CD4-positive, alpha-beta T cell treated with Interleukin-21 for 1 hour (primary cell): ENCODE data around the gene NKD2.

Experiments
- DNase-seq: peaks from one replicate; pipeline ENCODE4 v3.0.0-alpha.2; 2020

NKD2 gene

DNA sequence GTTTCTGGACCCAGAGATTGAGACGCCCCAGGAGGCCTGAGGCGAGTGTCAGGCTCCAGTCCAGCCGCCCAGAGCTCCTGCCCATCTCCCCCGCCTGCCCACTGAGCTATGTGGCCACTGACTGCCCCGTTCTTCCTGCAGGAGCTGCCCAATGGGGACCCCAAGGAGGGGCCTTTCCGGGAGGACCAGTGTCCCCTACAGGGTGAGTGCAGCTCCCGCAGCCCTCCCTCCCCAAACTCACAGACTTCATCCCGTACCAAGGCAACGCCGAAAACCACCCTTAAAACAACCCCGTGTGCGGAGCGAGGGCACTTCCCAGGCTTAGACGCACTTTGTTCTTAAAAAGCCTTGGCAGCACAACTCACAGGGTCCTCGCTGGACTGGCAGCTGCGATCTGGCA lies 23.4 kb downstream of the NKD2 start:
- no peak for DNase-seq

DNA sequence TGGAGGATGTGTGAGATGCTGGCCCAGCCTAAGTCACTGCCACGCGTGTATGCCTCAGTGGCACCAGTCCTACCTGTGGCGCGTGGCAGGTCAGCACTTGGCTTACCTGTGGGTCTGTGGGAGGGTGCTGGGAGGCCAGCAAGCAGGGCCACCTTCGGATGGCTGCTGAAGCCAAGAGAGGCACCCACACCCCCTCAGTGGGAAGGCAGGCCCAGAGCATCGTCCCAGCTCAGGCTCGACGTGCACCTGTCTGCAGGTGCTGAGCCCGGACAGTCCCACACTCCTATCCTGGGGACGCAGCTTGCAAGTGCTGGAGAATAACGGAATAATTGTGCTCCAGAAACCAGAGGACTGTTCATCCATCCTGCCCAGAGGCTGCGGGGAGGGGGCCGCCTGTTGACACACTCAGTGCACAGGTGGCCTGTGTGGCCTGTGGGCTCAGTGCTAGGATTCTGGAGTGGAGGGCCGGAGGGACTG lies 24.0 kb downstream of the NKD2 start:
- DNase-seq = no peak

DNA sequence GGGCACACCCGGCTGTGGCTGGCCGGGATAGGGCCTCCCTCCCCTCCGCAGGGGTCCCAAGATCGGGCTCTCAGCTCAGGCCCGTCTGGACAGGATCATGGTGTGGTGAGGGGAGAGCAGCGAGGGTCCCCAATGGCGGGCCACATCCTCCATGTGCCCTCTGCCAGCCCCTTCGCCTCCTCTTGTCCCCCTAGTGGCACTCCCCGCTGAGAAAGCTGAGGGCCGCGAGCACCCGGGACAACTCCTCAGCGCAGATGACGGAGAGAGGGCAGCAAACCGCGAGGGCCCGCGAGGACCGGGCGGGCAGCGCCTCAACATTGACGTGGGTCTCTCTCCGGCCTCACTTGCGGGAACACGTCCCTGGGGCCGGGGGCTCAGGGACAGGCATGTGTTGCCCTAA lies 24.6 kb downstream of the NKD2 start:
- DNase-seq = no peak

DNA sequence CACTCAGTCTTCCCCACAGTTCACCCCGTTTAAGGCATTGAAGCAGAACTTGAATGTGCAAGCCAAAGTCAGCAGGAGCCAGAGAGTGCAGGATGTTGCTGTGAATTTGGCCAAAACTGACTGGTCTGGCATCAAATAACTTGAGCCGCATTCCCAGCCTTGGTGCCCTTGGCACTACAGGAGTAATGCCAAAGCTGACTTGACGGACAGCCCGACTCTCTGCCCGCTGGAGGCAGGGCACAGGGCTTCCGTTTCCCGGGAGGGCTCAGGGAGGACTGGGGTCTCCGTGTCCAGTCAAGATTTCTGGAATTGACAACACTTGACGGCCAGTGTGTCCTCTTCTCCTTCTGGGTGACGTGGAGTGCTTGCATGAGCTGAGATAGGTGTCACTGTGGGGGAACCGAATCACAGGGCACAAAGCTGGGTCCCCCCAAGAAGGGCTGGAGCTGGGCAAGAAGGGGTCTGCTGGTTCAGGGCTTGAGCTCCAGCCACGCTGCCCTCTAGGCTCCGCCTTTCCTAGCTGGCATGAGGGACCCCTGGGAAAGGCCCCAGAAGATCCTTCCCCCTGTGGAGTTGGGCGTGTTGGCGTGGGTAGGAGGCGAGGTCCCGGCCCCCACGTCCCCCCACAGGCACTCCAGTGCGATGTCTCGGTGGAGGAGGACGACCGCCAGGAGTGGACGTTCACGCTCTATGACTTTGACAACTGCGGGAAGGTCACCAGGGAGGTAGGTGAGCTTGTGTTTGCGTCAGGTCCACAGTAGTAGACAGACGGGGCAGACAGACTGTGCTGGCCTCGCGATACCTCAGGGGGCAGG lies 25.2 kb downstream of the NKD2 start:
- no peak for DNase-seq

DNA sequence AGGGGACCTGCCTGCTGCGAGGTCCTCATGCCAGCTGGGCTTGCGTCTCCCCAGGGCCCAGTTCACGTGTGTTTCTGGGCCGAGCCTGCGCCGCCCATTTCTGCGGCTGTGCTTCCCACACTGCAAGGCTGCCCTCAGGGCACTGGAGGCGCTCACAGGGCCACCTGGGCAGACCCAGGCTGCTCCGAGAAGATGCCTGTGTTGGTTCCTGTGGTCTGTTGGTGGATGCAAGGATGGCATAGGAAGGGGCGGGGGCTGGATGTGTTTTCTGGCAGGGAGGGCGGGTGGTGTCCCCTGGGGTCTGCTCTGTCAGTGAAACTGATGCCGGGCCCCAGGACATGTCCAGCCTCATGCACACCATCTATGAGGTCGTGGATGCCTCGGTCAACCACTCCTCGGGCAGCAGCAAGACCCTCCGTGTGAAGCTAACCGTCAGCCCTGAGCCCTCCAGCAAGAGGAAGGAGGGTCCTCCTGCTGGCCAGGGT lies 25.9 kb downstream of the NKD2 start:
- no peak for DNase-seq

DNA sequence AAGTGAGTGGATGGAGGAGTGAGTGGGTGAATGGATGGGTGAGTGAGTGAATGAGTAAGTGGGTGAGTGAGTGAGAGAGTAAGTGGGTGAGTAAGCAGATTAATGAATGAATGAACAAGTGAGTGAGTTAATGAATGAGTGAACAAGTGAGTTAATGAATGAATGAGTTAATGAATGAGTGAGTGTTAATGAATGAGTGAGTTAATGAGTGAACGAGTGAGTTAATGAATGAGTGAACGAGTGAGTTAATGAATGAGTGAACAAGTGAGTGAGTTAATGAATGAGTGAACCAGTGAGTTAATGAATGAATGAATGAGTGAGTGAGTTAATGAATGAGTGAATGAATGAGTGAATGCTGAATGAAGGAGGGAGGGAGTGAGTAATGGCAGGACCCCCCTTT lies 26.4 kb downstream of the NKD2 start:
- DNase-seq = no peak

DNA sequence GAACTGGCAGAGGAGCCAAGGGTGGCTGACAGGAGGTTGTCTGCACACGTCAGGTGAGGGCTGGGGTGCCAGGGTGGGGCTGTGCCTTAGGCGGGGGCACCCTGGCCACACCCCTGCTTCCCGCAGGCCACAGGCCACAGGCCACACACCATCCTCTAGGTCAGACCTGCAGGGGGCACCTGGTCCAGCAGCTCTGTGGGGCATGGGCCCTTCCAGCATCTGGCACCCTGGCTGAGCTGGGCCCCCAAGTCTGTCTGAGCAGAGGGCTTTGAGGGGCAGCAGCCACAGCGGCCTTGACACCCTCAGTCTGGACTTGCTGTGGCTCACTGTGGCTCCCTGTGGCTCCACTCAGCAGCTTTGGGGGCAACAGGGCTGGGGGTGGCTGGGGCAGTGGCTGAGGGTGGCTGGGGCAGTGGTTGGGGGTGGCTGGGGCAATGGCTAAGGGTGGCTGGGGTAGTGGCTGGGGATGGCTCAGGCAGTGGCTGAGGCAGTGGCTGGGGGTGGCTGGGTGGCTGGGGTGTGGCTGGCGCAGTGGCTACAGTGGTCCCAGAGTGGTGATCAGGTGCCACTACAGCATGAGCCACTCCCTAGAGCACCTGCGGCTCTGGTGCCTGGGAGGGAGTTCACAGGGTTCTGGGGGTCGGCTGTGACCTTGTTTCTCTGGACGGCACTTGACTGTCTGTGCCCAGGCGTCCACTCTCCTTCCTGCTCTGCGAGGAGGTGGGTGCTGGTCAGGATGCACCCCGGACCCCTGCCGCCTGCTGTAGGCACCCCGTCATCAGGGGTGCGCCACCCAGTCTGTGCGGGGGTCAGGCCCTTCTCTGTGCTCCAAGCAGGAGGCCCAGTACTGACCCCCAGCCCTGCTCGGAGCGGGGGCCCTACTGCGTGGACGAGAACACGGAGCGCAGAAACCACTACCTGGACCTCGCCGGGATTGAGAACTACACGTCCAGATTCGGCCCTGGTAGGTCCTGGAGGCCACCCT lies 27.1 kb downstream of the NKD2 start:
- DNase-seq = no peak

DNA sequence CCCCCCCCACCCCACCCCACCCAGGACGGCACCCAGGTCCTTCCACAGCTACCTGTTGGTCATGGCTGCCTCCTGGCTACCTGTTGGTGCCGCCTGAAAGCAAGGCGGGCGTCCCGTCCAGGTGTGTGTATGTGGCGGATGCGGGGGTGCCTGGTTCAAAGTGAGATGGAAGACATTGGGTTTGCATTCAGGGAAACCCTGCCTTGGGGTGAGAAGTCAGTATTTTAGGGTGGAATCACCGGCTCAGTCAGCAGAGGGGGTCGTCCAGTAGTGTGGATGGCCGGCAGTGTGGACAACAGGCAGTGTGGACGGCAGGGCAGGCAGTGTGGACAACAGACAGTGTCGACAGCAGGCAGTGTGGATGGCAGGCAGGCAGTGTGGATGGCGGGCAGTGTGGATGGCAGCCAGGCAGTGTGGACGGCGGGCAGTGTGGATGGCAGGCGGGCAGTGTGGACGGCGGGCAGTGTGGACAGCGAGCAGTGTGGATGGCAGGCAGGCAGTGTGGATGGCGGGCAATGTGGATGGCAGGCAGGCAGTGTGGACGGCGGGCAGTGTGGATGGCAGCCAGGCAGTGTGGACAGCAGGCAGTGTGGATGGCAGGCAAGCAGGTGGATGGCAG lies 28.0 kb downstream of the NKD2 start:
- no peak for DNase-seq

DNA sequence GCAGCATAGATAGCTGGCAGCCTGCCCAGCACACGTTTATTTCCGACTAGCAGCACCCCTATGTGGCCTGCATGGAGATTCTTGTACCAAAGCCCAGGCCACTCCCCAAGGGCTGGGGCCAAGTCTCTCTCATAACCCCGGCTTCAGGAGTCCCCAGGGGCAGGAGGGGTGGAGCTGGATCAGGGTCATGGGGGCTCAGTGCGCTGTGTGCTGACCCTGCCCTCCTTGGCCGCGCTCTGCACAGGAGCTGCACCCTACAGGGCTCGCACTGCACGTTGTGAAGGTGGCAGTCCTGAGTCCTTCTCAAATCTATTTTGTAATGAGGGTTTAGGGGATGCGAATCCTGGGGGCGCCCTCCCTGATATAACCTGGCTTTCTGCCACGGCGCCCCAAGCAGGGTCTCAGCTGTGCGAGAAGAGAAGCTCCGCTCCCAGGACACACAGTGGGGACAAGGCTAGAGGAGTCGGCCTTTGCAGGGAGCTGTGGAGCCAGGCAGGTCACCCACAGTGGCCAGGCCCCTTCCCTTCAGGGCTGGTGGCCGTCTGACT lies 28.6 kb downstream of the NKD2 start:
- no peak for DNase-seq

DNA sequence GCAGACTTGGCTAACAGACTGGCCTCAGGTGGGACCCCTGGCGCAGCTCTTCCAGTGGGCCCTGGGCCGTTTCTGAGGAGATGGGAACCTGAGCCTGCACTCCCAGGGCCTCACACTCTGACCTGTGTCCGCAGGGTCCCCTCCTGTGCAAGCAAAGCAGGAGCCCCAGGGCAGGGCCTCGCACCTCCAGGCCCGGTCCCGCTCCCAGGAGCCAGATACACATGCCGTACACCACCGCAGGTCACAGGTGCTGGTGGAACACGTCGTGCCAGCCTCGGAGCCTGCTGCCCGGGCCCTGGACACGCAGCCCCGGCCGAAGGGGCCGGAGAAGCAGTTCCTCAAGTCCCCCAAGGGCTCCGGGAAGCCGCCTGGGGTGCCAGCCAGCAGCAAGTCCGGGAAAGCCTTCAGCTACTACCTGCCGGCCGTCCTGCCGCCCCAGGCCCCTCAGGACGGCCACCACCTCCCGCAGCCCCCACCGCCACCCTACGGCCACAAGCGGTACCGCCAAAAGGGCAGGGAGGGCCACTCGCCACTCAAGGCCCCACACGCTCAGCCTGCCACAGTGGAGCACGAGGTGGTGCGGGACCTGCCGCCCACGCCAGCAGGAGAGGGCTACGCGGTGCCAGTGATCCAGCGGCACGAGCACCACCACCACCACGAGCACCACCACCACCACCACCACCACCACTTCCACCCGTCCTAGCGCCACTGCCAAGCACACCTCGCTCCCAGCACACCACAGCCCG lies 29.2 kb downstream of the NKD2 start:
- DNase-seq = no peak

DNA sequence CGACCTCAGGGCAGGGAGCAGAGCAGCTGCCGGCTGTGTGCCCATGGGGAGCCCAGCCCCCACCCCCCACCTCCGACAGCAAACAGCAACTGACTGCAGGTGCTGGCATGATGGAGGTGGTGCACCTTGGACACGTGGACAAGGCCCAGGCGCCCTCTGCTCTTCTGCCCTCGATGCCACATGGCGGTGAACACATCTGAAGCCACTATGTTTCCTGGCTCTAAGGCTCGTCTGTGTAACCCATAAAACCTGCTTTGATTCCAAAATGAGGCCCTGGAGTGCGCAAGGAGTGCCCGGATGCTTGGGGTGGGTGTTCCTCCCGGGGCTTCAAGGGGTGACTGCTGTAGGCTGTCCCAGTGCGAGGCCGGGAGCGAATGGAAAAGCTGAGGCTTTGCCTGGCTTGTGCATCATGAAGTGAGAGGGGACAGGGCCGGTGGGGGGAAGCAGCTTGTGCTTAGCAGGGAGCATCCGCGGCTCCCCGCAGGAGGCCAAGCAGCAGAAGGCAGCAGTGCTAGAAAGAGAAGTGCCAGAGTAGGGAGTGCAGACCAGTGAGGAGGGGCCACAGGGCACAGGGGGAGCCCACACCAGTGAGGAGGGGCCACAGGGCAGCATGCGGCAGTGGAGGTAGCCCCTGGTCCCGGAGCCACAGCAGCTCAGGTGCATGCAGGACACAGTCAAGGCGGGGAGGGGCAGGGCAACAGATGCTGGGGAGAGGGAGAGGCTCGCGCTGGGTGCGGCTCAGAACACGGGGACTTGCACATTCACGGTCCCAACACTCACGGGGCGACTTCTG lies 30.0 kb downstream of the NKD2 start:
- no peak for DNase-seq

DNA sequence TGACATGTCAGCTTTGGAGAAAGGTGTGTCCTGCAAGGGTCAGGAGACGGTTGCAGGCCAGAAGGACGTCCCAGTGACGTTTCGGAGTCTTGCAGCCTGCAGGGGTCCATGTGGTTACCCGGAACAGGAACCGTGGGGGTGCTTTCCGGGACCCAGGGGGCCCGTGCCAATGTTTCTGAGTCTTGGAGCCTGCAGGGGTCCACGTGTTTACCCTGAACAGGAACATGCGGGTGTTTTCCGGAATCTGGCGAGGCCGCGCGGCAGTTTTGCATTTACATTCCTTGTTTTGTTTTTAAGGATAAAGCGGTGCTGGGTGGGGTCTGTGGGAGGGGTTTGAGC lies 30.6 kb downstream of the NKD2 start:
- no peak for DNase-seq

DNA sequence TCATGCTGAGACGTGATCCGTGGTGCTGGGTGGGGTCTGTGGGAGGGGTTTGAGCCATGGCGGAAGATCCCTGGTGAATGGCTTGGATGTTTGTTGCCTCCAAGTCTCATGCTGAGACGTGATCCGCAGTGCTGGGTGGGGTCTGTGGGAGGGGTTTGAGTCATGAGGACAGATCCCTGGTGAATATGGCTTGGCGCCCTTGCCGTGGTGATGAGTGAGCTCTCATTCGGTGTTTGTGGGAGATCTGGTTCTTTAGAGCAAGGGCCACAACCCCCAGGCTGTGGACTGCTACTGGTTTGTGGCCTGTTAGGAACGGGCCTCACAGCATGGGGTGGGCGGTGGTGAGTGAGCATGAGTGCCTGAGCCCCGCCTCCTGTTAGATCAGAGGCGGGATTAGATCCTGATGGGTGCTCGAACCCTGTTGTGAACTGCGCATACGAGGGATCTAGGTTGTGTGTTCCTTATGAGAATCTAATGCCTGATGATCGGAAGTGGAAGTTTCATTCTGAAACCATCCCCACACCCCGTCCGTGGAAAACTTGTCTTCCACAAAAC lies 31.2 kb downstream of the NKD2 start:
- no peak for DNase-seq

DNA sequence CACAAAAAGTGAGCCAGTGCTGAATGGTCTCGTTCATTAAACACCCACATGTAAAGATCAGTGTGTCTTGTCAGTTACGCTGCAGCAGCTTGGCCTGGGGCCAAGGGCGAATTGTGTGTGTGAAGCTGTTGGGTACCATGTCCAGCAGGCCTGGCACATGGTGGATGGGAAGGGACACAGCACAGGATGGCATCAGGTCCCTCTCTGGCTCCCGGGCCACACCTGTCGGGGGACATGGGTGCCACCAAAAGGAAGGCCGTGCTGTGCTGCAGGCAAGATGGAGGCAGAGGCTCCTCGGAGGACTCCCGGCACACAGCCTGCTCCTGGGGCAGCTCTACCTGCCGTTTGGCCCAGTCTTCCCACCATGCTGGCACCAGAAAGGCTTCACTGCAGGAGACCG lies 32.0 kb downstream of the NKD2 start:
- DNase-seq = no peak

DNA sequence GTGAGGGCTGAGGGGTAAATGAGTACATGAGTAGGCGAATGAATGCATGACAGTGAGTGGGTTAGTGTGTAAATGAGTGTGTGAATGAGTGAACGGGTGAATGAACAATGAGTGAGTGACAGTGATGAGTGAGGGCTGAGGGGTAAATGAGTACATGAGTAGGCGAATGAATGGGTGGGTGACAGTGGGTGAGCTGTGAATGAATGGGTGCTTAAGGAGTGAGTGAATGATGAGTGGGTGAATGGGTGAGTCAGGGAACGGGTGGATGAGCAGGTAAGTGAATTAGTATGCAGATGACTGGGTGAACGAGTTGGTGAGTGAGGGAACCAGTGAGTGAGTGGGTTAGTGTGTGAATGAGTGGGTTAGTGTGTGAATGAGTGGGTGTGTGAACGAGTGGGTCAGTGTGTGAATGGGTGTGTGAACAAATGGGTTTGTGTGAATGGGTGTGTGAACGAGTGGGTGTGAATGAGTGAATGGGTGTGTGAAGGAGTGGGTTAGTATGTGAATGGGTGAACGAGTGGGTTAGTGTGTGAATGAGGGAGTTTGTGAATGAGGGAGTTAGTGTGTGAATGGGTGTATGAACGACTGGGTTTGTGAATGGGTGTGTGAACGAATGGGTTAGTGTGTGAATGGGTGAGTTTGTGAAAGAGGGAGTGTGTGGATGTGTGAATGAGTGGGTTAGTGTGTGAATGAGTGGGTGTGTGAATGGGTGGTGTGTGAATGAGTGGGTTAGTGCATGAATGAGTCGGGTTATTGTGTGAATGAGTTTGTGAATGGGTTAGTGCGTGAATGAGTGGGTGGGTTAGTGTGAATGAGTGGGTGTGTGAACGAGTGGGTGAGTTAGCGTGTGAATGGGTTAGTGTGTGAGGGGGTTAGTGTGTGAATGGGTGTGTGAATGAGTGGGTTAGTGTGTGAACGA lies 32.9 kb downstream of the NKD2 start:
- no peak for DNase-seq

DNA sequence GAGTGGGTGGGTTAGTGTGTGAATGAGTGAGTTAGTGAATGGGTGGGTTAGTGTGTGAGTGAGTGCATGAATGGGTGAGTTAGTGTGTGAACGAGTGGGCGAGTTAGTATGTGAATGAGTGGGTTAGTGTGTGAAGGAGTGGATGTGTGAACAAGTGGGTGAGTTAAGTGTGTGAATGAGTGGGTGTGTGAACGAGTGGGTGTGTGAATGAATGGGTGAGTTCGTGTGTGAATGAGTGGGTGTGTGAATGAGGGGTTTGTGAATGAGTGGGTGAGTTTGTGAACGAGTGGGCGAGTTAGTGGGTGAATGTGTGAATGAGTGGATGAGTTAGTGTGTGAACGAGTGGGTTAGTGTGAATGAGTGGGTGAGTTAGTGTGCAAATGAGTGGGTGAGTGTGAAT lies 34.0 kb downstream of the NKD2 start:
- DNase-seq = no peak

DNA sequence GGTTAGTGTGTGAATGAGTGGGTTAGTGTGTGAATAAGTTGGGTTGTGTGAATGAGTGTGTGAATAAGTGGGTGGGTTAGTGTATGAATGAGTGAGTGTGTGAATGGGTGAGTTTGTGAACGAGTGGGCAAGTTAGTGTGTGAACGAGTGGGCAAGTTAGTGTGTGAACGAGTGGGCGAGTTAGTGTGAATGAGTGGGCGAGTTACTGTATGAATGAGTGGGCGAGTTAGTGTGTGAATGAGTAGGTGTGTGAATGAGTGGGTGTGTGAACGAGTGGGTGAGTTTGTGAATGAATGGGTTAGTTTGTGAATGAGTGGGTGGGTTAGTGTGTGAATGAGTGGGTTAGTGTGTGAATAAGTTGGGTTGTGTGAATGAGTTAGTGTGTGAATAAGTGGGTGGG lies 34.7 kb downstream of the NKD2 start:
- DNase-seq = no peak

DNA sequence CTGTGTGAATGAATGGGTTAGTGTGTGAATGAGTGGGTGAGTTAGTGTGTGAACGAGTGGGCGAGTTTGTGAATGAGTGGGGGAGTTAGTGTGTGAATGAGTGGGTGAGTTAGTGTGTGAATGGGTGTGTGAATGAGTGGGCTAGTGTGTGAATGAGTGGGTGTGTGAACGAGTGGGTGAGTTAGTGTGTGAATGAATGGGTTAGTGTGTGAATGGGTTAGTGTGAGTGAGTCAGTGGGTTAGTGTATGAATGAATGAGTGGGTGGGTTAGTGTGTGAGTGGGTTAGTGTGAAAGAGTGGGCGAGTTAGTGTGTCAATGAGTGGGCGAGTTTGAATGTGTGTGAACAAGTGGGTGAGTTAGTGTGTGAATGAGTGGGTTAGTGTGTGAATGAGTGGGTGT lies 35.5 kb downstream of the NKD2 start:
- DNase-seq = no peak

DNA sequence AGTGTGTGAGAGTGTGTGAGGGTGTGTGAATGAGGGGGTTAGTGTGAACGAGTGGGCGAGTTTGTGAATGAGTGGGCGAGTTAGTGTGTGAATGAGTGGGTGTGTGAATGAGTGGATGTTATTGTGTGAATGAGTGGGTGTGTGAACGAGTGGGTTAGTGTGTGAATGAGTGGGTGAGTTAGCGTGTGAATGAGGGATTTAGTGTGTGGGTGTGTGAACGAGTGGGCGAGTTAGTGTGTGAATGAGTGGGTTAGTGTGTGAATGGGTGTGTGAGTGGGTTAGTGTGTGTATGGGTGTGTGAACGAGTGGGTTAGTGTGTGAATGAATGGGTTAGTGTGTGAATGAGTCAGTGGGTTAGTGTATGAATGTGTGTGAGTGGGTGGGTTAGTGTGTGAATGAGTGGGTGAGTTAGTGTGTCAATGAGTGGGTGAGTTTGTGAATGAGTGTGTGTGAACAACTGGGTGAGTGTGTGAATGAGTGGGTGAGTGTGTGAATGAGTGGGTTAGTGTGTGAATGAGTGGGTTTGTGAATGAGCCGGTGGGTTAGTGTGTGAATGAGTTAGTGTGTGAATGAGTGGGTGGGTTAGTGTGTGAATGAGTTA lies 37.5 kb downstream of the NKD2 start:
- DNase-seq = no peak
